22Rv1 (cell line): ENCODE data around the gene OTUD5.

Experiments used
- ZFX ChIP-seq: fragments of 450-650 bp; IDR thresholded peaks from 2 replicates; pipeline ENCODE4 v1.6.1; 2017; ENCODE audit warnings: antibody characterized with exemption, borderline replicate concordance
- TF ChIP-seq, protein P1 (sequence below): fragments of 450-650 bp; IDR thresholded peaks from 2 replicates; pipeline ENCODE4 v1.5.1; 2017; ENCODE audit warnings: mild to moderate bottlenecking

DNA sequence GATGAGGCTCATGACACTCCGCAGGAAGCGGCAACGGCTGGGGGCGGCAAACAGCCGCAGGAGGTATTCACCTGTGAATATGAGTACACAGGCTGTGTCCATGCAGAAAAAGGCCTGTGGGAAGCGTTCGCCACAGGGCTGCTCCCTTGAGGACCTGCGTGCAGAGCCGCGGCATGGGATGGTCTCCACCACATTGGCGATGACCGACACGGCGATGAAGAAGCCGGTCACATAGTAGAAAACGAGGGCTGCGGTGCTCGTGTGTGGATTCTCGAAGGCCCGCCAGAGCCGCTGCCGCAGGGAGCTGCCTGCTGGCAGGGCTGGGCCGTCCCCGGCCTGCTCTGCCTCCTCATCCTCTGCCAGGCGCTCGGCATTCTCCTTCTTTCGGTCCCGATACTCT lies 12.1 kb upstream of the OTUD5 start:
- TF ChIP-seq, protein P1, sequence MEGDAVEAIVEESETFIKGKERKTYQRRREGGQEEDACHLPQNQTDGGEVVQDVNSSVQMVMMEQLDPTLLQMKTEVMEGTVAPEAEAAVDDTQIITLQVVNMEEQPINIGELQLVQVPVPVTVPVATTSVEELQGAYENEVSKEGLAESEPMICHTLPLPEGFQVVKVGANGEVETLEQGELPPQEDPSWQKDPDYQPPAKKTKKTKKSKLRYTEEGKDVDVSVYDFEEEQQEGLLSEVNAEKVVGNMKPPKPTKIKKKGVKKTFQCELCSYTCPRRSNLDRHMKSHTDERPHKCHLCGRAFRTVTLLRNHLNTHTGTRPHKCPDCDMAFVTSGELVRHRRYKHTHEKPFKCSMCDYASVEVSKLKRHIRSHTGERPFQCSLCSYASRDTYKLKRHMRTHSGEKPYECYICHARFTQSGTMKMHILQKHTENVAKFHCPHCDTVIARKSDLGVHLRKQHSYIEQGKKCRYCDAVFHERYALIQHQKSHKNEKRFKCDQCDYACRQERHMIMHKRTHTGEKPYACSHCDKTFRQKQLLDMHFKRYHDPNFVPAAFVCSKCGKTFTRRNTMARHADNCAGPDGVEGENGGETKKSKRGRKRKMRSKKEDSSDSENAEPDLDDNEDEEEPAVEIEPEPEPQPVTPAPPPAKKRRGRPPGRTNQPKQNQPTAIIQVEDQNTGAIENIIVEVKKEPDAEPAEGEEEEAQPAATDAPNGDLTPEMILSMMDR, result no peak
- TF ChIP-seq ZFX, result no peak
